HG02678 (cell line): Measurements from ENCODE around the gene C19orf53.
"Not testable (repeated sequence)": the region's sequence is repeated elsewhere in the genome, so short reads cannot be mapped to it uniquely, and the experiment has no call there.

Experiments used
- ATAC-seq: cut with Tn5 transposase; IDR thresholded peaks from one replicate; pipeline ENCODE4 v1.9.1; 2021; ENCODE audit warnings: mild to moderate bottlenecking, moderate library complexity; ENCODE audit not compliant: unreplicated experiment

C19orf53 gene

DNA sequence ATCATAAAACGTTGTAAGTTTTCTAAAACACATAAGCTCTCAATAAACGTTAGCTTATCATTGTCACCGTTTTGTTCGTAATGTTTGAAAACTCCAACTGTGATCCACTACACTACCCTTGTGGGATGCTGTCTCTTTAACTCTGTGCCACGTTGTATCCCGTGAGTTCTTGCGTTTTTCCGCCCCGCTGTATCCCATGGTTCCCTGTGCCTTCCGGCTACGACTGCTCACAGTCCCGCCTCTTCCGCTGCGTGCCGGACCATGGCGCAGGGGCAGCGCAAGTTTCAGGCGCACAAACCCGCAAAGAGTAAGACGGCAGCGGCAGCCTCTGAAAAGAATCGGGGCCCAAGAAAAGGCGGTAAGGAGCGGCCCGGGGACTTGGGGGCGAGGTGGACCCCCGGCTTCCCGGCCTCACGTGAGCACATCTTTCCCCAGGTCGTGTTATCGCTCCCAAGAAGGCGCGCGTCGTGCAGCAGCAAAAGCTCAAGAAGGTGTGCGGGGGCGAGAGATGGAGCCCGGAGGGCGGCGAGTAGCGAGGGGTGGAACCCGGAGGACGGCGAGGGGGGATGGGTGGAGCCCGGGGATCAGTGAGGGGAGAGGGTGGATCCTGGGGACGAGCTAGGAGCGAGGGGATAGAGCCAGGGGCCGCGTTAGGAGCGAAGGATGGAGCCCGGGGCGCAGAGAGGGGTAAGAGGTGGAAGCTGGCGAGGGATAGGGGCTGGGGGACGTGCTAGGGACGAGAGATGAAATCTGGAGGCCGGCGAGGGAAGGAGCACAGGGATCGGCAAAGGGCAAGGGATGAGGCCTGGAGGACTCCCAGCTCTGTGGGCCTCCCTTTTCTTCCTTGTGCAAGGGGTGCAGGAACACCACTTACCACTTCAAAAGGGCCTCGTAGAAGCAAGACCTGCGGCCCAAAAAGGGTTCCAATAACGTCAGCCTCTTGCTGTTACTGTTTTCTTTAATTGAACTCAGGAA is at the start of gene C19orf53:
TSS of gene C19orf53 (plus strand) at position 240 of the 975 bp plus-strand sequence. CDS start at position 262, 22 bp downstream.
- peak; percentile 98 for ATAC-seq

DNA sequence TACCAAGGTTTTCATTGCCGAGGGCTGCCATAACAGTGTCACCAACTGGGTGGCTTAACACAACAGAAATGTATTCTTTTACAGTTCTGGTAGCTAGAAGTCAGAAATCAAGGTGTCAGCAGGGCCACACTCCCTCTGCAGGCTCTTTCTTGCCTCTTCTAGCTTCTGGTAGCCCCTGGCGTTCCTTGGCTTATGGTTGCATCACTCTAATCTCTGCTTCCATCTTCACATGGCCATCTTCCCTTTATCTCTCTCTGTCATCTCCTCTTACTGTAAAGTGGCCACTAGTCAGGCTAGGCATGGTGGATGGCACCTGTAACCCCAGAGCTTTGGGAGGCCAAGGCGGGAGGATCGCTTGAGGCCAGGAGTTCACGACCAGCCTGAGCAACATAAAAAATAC is 47.9 kb upstream of the C19orf53 start:
- ATAC-seq = no peak

DNA sequence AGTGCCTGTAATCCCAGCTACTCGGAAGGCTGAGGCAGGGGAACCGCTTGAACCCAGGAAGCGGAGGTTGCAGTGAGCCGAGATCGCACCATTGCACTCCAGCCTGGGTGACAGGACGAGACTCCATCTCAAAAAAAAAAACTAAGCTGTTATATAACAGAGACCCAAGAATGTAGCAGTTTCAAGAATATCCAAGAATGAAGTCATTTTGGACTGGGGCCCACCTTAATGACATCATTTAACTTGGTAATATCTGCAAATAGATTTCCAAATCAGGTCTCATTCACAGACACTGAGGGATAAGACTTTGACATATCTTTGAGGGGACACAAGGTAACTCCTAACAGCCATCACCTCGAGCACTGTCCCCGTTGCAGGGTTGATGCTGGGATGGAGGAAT is 46.5 kb upstream of the C19orf53 start:
- ATAC-seq = no peak

DNA sequence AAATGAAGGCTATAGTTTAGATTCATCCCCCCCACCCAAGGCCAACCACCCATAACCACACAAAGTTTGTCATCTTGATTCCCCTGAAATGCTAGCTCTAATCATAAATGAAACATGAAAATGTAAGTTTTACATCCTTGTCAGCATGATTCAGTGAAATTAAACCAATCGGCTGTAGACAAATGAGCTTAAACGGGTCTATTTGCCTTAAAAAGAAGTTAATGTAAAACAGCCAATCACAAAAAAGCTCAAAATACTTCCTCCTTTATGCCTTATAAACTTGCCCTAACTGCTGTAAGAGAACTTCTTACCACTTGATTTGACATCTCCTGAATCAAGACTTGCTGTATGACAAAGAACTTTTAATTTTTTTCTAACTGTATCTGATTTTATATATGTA is 44.4 kb upstream of the C19orf53 start:
- ATAC-seq = no peak

DNA sequence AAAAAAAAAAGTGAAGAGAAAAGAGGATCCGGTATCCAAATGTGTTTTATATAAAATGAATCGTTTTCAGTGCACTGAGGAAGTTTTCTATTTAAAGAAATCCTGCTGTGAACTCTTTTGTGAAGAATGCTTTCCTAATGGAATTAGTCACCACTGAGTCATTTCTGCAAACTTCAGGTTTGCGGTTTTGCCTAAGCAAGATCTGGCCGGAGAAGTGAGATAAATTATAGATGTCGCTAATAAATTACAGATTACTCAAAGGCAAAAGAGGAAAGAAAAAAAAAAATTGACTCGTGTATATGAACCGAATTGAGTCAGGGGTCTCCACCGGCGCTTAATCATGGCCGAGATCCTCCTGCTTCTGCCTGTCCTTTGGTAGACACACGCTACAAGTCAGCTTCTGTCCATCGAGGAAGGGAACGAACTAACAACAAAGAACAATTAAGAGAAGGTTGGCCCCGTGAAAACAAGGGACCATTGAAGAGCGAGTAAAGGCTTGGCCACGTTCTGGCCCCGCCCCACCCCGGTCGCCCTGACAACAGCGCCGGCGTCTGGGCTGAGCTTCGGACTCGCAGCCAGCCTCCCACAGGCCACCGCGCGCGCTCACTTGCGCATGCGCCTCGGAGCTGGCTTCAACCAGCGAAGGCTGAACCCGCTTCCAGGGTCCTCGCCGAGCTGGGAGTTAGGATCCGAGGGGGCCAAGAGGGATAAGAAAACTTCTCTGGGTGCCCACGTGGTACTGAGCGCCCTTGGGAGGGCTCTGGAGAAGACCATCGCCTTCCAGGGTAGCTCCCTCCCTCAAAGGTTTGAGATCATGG is 42.9 kb upstream of the C19orf53 start:
- peak; percentile 98 for ATAC-seq

DNA sequence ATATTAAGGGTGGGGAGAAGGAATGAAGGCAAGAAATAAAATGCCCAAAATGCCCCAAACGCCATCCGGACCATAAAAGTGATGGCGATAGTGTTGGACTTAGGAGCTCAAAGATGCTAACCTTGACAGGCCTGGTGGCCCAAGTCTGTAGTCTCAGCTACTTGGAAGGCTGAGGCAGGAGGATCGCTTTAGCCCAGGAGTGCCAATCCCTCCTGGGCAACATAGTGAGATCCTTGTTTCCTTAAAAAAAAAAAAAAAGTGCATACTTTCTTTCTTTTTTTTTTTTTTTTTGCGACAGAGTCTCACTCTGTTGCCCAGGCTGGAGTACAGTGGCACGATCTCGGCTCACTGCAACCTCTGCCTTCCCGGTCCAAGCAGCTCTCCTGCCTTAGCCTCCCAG is 41.9 kb upstream of the C19orf53 start:
- no peak for ATAC-seq

DNA sequence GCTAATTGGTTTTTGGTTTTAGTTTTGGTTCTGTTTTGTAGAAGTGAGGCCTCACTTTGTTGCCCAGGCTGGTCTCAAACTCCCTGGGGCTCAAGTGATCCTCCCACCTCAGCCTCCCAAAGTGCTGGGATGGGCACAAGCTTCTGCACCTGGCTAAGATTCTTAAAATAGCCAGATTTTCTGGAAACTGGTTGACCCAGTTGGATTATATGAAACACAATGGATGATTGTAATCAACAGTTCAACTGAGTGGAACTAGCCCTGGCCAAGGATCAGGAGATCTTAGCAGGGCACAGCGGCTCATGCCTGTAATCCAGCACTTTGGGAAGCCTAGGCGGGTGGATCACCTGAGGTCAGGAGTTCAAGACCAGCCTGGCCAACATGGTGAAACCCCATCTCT is 39.5 kb upstream of the C19orf53 start:
- no peak for ATAC-seq

DNA sequence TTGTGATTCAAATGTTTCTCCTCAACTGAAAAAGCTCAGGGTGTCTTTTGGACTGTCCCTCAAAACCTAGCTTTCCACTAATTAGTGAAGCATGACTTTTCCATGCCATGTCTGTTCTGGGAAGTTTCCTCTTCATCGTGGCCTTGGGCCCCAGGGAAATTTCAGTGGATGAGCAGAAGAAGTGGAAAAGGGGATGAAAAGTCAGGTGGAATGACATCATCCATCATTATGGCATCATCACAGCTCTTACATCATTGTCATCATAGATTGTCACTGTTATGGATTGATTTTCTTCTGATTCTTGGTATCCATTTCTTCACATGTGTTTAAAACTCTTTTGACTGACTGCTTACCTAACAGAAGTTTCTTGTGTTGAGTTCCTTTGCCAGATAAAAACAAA is 36.2 kb upstream of the C19orf53 start:
- no peak for ATAC-seq

DNA sequence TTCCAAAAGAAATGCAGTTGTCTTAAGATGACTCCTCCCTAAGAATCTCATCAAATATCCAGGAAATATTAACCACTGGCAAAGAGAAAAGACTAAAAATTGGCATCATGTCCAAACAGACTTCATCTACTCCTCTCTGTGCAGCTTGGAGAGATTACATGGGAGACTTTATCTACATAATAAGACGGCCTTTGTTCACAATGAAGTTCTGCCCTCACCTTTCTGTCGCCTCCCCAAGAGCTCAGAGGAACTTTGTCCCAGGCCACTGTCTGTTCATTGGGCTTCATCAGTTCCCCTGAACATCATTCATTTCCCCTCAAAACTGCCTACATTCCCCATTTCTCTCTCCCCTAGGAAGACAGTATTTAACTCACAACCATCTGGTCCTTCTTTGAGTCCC is 32.4 kb upstream of the C19orf53 start:
- no peak for ATAC-seq

DNA sequence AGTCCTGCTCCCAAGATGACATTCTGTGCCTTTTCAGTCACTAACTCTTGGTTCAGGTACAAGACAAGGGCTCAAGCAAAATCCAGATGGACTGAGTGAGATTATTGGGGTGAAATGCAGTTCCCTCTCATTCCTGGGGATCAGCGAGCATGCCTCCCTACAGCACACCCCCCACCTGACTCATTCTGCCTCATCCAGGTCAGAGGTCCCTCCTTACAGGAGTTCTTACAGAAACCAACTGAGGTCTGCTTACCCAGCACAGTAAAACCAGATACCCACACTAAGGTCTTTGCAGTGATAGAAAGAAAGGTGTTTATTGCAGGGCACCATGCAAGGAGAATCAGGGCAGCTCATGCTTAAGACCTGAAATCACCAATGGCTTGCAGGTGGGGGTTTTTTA is 31.5 kb upstream of the C19orf53 start:
- no peak for ATAC-seq

DNA sequence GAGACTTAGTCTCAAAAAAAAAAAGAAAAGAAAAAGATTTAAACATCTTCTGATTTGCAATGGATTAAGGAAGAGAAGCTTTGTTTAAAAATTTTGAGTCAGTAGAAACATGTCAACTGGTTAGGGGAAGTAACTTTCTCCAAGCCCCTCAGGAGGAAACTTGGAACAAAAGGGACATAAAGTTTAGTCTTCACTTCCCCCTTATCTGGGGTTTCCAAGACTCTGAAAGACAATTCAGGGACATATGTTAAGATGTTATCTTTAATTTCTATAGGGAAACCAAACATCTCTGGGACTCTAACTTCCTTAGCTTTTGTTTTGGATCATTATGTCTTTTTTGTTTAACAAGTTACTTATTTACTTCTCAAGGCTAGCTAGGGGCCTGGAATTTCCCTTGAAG is 30.1 kb upstream of the C19orf53 start:
- no peak for ATAC-seq

DNA sequence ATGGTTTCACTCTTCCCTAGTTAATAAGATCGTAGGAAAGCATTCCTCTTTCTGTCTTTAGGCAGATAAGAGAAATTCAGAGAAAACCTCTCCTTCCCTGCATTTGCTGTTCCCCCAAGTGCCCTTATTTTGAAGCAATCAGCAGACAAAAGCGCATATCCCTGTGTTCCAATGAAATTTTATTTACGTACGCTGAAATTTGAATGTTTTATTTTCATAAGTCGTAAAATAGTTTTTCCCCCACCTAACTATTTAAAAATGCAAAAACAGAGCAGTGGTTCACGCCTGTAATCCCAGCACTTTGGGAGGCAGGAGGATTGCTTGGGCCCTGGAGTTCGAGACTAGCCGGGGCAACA is 27.2 kb upstream of the C19orf53 start:
- ATAC-seq = no peak

DNA sequence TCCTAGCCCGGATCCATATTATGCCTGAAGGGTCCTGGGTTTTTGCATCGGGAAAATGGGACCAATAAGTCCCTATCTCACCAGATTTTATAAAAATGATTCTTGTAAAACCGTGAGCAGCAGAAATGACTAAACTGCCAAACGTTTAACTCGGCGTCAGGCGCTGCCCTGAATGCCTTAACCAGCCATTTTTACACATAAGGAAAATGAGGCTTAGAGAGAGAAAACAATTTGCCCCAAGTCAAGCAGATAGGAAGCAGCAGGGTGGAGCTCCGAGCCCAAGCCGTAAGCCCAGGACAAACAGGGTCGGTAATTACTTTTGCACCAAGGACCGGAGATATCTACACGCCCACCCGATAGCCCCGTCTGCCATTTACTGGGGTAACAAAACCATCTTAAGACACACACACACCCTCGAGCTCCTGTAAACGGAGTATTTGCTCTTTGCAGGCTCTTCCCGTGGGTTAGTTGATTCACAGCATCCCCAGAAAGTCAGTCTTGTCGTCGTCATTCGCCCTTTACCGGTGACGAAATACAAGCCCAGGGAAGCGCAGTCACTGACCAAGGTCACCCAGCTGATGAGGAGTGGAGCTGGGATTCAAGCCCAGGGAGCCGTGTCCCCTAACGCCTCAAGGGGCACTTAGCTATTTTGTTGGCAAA is 26.0 kb upstream of the C19orf53 start:
- ATAC-seq = no peak

DNA sequence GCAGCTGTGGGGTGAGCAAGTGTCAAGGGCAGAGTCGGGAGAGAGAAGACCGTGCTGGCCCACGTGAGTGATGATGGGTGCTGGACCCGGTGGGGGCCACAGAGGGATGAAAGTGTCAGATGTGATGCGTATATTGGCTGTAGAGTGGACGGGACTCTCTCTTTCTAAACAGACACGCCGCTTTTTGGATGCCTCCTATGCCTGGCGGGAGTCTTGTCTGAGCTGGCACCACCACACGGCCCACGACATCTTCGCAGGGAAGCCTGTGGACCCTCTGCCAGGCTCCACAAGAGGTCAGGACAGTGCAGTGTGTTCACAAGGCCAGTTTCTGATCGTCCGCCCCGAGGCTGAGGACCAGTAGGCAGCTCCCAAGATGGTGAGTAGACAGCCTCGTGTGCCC is 22.8 kb upstream of the C19orf53 start:
- no peak for ATAC-seq

DNA sequence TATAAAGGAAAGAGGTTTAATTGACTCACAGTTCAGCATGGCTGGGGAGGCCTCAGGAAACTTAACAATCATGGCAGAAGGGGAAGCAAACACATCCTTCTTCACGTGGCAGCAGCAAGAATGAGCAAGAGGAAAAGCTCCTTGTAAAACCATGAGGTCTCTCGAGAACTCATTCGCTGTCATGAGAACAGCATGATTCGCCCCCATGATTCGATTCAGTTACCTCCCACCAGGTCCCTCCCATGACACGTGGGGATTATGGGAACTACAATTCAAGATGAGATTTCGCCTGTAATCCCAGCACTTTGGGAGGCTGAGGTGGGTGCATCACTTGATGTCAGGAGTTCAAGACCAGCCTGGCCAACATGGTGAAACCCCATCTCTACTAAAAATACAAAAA is 20.6 kb upstream of the C19orf53 start:
- not testable (repeated sequence) for ATAC-seq

DNA sequence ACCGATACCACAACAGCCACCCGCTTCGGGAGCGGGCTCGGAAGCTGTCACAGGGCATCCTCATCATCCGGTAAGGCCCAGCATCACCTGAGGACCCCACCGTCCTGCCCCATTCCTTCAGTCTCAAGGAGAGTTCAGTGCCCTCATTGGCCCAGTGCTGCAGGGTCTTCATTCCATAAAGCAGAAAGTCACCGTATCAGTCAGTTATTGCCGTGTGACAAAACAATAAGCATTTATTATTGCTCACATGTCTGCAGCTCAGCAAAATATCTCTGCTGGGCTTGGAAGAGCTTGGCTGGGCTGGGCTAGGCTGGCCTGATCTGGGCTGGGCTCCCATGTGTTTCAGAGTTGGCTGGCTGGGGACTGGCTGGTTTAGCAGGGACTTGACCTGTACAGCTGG is 18.0 kb upstream of the C19orf53 start:
- ATAC-seq = no peak

DNA sequence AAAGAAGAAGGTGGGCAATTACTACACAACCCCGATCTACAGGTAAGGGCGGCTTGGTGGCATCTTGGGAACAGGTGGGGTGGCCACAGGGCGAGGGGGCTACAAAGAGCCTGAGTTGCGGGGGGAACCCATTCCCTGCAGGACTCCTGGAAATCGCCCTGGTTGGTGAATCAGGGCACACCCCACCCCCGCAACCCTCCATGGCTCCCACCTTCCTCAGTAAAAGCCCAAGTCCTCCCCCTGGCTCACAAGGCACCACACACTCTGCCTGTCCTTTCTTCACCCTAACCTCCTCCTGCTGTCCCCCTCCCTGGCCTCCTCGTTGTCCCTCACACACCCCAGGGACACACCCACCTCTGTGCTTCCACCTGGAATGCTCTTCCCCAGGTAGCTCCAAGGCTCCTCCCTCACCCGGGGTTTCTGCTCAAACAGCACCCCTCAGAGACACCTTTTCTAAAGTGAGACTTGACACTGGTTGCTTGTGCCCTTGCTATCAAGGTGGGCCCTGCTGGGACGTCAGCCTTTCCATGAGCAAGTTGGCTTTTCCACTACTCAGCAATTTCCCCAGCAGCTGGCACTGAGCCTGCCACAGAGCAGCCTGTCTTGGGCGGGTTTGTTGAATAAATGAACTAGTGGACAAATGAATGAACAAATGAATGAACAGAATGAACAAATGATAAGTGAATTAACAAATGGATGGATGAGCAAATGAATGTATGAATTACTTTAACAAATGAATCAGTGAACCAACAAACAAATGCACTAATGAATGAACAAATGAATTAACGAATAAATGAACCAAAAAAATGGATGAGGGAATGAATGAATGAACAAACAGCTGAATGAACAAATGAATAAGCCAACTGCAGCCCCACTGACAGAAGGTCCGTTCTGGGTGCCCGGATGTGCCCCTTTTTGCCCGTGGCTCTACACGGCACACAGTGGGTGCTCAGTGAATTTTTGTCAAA is 16.2 kb upstream of the C19orf53 start:
- no peak for ATAC-seq

DNA sequence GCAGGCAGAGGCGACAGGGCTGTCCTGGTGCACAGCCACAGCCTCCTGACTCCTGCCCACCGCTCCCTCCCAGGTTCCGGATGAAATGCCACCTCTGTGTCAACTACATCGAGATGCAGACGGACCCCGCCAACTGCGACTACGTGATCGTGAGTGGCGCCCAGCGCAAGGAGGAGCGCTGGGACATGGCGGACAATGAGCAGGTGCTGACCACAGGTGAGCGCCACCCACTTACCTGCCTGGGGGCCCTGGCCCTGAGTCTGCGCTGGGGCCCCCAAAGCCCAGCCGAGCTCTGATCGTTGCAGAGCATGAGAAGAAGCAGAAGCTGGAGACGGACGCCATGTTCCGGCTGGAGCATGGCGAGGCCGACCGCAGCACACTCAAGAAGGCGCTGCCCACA is 15.5 kb upstream of the C19orf53 start:
- ATAC-seq = no peak

DNA sequence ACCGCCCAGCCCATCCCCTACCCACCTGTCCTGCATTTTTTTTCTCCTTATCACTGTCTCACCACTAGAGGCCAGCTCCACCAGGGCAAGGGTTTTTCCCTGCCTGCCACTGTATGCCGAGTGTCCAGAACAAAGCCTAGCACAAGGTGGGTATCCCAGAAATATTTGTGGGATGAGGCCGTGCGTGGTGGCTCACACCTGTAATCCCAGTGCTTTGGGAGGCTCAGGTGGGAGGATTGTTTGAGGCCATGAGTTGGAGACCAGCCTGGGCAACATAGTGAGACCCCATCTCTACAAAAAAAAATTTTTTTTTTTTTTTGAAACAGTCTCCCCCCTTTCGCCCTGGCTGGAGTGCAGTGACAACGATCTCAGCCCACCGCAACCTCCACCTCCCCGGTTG is 12.8 kb upstream of the C19orf53 start:
- no peak for ATAC-seq

DNA sequence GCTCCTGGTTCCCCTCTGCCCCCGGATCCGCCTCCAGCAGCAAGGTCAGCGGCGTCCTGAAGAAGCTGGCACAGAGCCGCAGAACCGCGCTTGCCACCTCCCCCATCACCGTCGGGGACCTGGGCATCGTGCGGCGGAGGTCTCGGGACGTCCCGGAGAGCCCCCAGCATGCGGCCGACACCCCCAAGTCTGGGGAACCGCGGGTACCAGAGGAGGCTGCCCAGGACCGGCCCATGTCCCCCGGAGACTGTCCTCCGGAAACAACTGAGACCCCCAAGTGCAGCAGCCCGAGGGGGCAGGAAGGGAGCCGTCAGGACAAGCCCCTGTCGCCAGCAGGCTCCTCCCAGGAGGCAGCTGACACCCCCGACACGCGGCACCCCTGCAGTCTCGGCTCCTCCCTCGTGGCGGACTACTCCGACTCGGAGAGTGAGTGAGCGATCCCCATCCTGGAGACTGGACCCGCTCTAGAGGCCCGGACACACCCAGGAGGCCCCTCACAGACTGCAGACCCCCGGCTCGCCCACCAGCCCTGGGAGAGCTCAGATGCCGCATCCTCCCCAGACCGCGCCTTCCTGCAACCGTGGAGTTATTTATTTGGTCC is 11.5 kb upstream of the C19orf53 start:
- ATAC-seq = no peak
